HG03432 (cell line): ENCODE measurements around the gene PTPRN2.
"Not testable (repeated sequence)": the region's sequence is repeated elsewhere in the genome, so short reads cannot be mapped to it uniquely, and the experiment has no call there.

Source experiments
- ATAC-seq: cut with Tn5 transposase; IDR thresholded peaks from one replicate; pipeline ENCODE4 v1.9.1; 2021; ENCODE audit warnings: mild to moderate bottlenecking, moderate library complexity; ENCODE audit not compliant: unreplicated experiment

The PTPRN2 gene

DNA sequence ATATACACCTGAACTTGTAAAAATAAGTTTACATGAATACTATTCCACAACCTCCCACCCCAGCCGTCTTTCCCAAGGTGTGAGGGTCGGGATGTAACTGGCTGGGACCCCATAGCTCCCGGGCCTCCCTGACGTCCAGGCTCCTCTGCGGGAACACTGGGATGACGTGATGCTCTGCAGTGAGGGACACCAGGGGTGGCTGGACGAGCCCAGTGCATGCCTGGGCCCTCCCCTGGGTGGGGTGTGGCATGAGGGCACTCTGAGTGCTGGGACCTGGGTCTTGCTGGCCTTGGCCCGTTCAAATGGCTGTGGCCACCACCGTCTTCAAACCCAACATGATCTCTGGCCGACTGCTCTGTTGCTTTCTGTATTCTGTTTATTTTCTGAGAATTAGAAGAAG, 1068.4 kb downstream of the PTPRN2 start:
- no peak for ATAC-seq

DNA sequence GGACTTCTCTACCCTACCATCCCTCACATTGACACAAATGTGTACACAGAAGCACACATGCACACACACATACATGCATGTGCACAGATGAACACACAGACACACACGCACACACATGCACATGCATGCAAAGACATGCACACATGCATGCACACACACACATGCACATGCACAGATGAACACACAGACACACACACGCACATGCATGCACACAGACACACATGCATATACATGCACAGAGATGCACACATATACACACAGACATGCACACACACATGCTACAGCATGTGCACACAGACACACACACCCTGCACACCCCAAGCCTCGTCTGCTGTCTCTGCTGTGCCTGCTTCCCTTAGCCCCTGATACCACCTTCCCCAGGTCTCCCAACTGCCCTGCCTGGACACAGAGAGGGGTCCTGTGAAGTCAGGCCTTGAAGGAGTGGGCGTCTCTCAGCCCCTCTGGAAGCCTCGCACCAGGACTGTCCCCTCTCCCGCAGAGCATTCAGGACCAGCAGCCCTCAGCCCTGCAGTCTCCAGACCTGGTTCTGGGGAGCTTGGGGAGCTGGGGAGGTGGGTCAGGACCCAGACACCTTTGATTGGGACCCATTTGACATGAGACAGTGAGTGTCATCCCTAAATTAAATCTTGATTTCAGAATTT, 1069.0 kb downstream of the PTPRN2 start:
- ATAC-seq = no peak

- ATAC-seq = no peak
Observed at GRCh38 chr7:157517782-157518513, 1069.7 kb downstream of the PTPRN2 start.

- ATAC-seq = no peak
Observed at GRCh38 chr7:157516911-157517781, 1070.5 kb downstream of the PTPRN2 start.

- no peak for ATAC-seq
Observed at GRCh38 chr7:157516311-157516710, 1071.3 kb downstream of the PTPRN2 start.

GRCh38 chr7:157515342-157516041, 1072.1 kb downstream of the PTPRN2 start:
- no peak for ATAC-seq

- ATAC-seq = no peak
Observed at GRCh38 chr7:157514746-157515145, 1072.9 kb downstream of the PTPRN2 start.

DNA sequence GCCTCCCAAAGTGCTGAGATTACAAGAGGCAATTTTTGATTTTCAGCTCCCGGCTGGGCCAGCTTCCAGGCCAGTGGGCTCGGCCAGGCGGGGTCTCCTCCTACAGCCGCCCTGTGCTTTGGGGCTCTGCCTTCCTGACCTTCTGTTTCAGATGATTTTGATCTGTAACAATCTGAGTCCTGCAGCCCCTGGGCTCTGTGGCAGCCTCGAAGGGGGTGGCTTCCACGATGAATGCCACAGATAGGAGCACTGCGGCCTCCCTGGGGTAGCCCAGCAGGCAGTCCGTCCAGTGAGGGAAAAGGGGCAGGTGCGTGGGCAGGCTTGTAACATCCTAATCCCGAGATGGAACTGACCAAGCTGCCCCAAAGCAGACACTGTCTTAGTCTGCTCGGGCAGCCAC, 1073.3 kb downstream of the PTPRN2 start:
- ATAC-seq = no peak

DNA sequence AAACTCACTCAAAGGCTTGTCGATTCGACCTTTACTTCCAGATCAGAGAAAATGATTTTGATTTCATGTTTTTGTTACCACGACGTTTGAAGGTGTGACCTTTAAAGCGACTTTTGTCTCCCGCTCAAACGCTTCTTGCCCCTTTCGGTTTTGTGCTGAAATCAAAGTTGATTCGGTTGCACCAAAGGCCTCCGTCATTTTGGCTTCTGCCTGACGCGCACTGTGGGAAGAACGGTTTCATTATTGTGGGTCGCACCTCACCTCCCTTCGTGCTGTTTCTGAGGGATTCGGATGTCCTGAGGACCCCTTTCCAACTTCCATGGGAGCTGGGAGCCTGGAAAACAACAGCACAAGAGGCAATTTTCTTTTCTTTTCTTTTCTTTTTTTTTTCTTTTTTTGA, 1073.9 kb downstream of the PTPRN2 start:
- no peak for ATAC-seq

DNA sequence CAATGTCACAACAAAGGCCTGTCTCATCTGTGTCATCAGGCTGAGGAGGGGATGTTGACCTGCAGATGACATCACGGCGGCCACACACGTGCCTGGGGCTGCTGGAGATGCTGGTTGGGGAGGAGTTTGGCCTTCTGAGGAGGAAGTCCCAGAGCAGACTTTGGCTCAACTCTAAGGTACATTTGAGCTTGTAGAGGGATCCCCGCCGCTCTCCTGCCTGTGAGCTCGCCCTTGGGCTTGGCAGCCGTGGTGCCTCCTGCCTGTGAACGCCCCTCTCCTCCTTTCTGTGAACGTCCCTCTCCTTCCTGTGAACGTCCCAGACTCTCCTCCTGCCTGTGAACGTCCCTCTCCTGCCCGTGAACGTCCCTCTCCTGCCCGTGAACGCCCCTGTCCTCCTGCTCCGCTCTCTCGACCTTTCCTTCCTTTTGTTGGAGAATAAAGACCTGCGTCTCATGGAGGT, 1074.4 kb downstream of the PTPRN2 start:
- ATAC-seq = no peak

DNA sequence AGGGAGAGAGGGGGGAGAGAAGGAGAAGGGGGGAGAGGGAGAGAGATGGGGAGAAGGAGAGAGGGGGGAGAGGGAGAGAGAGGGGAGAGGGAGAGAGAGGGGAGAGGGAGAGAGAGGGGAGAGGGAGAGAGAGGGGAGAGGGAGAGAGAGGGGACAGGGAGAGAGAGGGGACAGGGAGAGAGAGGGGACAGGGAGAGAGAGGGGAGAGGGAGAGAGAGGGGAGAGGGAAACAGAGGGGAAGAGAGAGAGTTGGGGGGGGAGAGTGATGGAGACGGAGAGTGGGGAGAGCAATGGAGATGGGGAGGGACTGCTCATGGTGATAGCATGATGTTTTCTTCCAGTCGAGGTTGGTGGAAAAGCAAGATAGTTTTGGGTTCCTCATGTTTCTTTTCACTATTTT, 1078.4 kb downstream of the PTPRN2 start:
- ATAC-seq = no peak

DNA sequence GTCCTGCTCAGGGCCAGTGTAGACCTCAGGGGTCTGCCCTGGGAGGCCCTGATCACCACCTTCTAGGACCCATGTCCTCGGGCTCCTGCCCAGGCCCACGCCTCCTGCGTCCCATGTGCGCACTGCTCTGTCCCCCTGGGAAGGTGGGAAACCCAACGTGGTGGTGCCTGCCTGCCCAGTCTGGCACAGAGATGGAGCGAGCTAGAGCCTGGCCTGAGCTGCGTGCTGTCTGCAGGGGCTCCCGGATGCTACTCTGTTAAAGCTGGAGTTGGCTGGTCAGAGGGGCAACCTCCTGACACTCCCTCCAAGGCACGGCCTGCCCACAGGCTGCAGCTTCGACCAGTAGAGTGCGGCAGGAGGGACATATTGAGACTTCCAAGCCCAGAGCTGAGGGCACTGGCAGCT, 1079.1 kb downstream of the PTPRN2 start:
- ATAC-seq = no peak

DNA sequence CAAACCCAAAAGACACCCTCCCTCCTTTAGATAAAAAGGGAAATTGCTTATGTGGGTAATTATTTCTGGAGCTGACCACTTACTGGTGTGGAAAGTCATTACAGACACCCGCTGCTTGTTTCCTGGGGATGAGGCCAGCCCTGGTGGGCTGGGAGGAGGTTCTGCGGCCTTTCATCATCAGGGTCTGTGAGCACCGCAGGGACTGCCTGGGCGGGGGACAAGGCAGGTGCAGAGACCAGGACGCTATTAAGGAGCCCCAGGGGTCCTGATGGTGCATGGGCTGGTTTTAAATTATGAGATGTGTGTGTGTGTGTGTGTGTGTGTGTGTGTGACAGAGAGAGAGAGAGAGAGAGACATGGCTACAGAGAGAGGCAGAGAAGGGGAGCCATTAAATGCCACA, 1079.6 kb downstream of the PTPRN2 start:
- no peak for ATAC-seq

DNA sequence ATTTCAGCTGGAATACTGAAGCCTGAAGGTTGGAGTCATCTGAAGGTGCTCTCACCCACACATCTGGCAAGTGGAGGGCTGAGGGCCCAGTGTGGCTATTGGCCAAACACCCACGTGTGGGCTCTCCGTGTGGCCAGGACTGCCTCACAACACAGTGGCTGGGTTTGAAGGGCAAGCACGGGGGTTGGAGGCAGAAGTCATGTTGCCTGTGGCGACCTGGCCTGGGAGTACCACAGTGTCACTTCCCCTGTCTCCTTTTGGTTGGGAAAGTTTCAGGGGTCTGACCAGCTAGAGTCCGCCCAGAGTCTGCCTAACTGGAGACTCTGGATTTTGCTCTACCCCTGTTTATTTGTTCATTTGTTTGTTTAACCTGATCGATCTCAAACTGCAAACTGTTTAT, 1081.4 kb downstream of the PTPRN2 start:
- ATAC-seq = no peak

DNA sequence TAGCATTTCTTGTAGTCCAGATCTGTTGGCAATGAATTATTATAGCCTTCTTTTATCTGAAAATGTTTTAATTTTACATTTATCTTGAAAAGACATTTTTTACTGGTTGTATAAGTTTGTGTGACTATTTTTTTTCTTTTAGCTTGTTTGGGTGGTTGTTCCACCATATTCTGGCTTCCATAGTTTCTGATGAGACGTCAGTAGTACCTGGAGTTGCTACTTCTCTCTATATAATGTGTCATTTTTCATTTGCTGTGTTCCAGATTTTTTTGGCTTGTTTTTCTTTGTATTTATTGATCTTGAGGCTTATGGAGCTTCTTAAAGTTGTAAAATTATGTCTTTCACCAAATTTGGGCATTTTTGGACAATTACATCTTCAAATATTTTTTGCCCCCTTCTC, 1082.0 kb downstream of the PTPRN2 start:
- no peak for ATAC-seq

GRCh38 chr7:157503229-157503628, 1084.4 kb downstream of the PTPRN2 start:
- ATAC-seq = no peak

DNA sequence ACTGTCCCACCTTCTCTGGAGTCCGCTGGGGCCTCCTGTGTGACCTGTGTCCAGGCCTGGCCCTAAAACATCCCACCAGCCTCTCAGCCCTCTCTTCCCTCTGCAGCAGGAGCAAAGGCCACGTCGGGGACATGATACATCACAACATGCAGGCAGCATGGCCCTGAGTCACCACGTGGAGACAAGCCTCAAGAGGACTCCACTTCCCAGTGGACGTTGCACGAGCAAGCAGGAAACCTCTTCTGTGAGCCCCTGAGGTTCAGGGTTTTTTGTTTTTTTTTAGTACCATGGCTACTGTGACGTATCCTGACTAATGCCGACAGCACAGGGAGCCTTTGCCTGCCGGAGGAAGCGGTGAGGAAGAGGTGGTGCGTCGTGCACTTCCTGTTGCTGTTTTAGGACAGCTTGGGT, 1084.9 kb downstream of the PTPRN2 start:
- ATAC-seq = no peak

- ATAC-seq = no peak
Observed at GRCh38 chr7:157501581-157501980, 1086.0 kb downstream of the PTPRN2 start.

- not testable (repeated sequence) for ATAC-seq
Observed at GRCh38 chr7:157500989-157501540, 1086.6 kb downstream of the PTPRN2 start.

DNA sequence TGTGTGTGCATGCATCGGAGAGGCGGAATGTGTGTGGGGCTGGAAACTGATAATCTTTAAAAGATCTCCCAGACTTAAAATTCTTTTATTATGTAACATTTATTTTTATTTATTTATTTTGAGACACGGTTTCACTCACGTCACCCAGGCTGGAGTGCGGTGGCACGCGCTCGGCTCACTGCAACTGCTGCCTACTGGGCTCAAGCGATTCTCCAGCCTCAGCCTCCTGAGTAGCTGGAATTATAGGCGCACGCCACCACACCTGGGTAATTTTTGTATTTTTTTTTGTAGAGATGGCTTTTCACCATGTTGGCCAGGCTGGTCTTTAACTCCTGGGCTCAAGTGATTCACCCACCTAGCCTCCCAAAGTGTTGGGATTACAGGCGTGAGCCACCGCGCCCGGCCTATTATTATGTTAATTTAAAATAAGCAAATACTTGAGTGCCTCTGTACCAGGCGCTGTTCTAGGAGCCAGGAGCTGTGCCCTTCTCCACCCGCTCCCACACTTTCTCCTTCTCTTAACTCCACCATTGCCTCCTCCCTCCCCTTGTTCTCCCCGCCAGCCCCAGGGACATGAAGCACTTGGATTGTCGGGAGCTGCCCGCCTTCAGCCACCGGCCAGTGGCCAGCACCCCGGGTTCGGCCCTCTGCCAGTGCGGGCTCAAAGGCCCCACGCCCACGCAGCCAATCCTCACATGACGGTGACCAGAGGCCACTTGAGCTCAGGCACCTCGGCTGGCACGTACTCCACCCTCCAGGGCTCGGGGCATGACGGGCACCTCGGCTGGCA, 1087.3 kb downstream of the PTPRN2 start:
- no peak for ATAC-seq
